AG09309 (cell line): ENCODE measurements around the gene PIP5KL1.
A peak's percentile ranks its signal among the peaks of the same experiment; 100 is the strongest.

Source experiments
- DNase-seq: peaks from one replicate; pipeline ENCODE4 v3.0.0-alpha.2; 2010; ENCODE audit warnings: low read depth
- H3K4me3 ChIP-seq: 2 replicates; pipeline ENCODE4 v1.5.1; 2011; ENCODE audit warnings: mild to moderate bottlenecking, low read depth, low read length, moderate library complexity; ENCODE audit not compliant: control insufficient read depth
- CTCF ChIP-seq: IDR thresholded peaks from 2 replicates; pipeline ENCODE4 v1.5.1; 2011; ENCODE audit warnings: mild to moderate bottlenecking, low read depth, low read length, inconsistent platforms; ENCODE audit not compliant: insufficient read depth, control insufficient read depth; ENCODE audit errors: missing control alignments

The PIP5KL1 gene

GRCh38 chr9:127934248-127934647 is 3.7 kb upstream of the PIP5KL1 start:
- H3K4me3 ChIP-seq = no peak overlapping the region
- TF ChIP-seq CTCF = no peak

GRCh38 chr9:127931092-127931881 is 710 bp upstream of the PIP5KL1 start:
- TF ChIP-seq CTCF = no peak
- DNase-seq = no peak
- H3K4me3 ChIP-seq = peak overlapping the region; percentile 63

More at GRCh38 chr9:127934248-127934647, 3.7 kb upstream of the PIP5KL1 start:
- no peak for DNase-seq

DNA sequence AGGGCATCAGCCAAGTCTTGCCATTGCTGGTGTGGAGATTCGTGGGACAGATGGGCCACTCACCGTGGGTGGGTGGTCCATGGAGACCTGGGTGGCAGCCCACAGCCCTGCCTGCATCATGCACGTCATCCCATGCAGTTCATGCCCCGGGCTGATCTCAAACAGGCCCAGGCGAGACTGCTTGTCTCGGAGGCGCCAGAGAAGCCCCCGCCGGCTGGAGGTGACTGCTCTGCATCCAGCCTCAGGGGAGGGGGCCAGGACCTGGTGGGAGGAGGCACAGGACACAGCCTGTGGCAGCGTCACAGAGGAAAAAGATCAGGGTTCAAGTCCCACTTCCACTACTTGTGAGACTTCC is 975 bp downstream of the PIP5KL1 start:
- no peak for TF ChIP-seq CTCF
- DNase-seq = no peak
- H3K4me3 ChIP-seq = no peak overlapping the region

GRCh38 chr9:127928676-127929624 is 1.6 kb downstream of the PIP5KL1 start:
- TF ChIP-seq CTCF = no peak
- DNase-seq = no peak
- peak overlapping the region; percentile 12 for H3K4me3 ChIP-seq

DNA sequence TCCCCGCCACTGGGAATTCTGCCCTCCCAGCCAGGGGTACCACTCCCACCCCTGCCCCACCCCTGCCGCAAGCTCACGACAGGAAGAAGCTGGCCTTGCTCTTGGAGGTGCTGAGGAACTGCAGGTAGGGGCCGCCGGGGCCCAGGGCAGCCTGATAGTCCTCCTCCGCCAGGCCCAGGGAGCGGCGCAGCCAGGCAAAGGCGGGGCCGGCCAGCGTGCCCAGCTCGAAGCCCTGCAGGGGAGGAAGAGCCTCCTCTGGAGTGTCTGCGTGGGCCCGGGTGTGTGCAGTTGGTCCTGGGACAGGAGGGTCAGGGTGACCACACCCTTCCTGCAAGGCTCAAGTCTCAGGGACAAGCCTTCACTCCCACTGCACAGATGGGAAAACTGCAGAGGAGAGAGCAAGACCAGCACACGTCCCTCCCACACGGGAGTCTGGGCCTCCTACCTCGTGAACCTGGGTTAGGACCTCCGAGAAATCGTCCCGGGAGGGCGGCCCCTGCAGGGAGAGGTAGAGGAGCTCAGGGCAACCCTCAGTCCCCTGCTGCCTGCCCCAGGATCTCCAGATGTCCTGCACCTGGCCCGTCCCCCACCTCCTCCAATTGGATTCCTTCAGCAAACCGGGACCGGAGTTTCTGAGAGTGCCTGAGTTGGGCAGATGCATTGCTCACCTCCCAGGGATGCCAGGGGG is 2.4 kb downstream of the PIP5KL1 start:
- TF ChIP-seq CTCF = no peak
- peak overlapping the region; percentile 12 for H3K4me3 ChIP-seq
- DNase-seq = no peak
